Measurements from ENCODE around the gene HOXA2. TPM values are rescaled to one million over a fixed set of nuclear protein-coding genes. Genes with fewer than 3 reads are reported as not detected.
A peak's percentile ranks its signal among the peaks of the same experiment; 100 is the strongest.

HOXA2 gene
- total and polyA plus RNA-seq, 4 donors, result 0.44 to 3.4 (median 1.5) TPM

DNA sequence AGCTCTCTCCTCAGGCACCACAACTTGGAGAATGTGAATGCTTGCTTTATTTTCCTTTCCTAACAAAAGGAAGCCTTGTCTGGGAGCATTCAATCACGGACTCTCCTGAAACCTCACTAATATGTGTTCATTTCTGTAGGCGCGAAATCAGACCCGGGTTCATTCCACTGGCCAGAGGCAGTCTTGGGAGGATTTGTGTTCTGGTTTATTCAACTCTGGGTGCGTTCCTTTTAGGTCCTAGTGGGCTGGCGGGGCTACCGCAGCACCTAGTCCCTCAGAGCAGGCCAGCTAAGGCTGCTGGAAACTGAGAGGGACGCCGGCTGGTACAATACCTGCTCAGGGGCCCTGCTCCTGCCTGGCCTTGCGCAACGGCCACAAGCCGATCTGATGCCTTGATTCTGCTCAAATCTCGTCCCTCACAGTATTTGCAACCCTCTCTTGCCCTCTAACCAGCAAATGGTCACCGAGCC lies 20.6 kb upstream of the HOXA2 start:
- peak overlapping the region; percentile 73 to 83 for H3K9ac ChIP-seq (ENCODE audit: insufficient read depth in 1 of 2, low read length in 2 of 2)
- H3K4me3 ChIP-seq, result peak overlapping the region; percentile 18
- ATAC-seq (ENCODE audit: insufficient read depth, low FRiP score), result no peak

DNA sequence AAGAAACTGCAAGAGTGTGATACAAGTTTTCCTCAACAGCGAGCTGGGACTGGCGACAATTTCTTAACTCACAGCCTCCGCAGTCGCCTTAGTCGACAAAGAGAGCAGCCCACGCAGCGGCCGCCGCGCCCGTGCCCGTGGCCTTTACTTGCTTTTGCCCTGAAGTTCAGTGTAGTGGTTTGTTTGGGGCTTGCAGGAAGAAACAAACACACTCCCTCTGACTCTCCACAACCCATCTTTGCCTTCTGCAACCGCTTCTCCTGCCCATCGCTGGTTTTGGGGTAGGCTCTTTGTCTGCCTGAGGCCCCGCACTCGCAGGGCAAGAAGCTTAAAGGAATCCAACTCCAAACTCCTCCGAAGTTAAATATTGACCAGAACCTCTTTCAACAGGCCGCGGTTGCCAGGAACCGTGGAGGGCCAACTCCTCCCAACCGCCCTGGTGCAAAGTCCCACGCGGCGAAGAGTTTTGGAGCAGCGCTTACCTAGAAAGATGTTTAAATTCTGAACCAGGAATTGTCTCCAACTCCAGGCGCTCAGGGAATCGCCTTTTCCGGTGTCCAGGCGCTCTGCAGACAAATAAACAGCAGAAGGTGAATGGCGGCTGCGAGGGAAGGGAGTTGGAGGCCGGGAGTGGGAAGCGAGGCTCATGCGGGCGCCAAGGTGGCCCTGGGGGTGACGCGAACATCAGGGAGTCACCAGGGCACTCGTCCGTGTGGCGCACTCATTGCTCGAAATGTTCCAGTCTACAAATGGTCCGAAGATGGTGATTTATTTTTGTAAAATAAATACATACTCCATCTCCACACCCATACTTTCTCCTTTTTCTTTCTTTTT lies 19.8 kb upstream of the HOXA2 start:
- TF ChIP-seq, protein P1, sequence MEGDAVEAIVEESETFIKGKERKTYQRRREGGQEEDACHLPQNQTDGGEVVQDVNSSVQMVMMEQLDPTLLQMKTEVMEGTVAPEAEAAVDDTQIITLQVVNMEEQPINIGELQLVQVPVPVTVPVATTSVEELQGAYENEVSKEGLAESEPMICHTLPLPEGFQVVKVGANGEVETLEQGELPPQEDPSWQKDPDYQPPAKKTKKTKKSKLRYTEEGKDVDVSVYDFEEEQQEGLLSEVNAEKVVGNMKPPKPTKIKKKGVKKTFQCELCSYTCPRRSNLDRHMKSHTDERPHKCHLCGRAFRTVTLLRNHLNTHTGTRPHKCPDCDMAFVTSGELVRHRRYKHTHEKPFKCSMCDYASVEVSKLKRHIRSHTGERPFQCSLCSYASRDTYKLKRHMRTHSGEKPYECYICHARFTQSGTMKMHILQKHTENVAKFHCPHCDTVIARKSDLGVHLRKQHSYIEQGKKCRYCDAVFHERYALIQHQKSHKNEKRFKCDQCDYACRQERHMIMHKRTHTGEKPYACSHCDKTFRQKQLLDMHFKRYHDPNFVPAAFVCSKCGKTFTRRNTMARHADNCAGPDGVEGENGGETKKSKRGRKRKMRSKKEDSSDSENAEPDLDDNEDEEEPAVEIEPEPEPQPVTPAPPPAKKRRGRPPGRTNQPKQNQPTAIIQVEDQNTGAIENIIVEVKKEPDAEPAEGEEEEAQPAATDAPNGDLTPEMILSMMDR (IDR thresholded peaks at IDR 0.05; ENCODE audit: control extremely low read depth, extremely low read depth), result no peak
- Histone ChIP-seq H3K27ac (ENCODE audit: low read depth in 1 of 2, low read length in 1 of 2) (peak overlapping the region in 1 of 2 donors; percentile 86), H3K9ac (ENCODE audit: insufficient read depth in 1 of 2, low read length in 2 of 2) (peak overlapping the region; percentile 73 to 83), H3K4me1 (ENCODE audit: control insufficient read depth in 5 of 5, insufficient read depth in 5 of 5, low read length in 5 of 5) (peaks cover 0 to 90% (median 1%) of the 10 kb centered on the region in 5 donors), H3K4me3 (peak overlapping the region; percentile 15), H3K36me3 (ENCODE audit: control insufficient read depth in 4 of 4, insufficient read depth in 4 of 4, low read length in 4 of 4) (peaks cover 0 to 28% (median 1%) of the 10 kb centered on the region in 4 donors), H3K27me3 (ENCODE audit: control insufficient read depth in 3 of 3, insufficient read depth in 3 of 3, low read length in 2 of 3) (peaks cover 0 to 70% (median 2%) of the 10 kb centered on the region in 3 donors), H3K9me3 (ENCODE audit: control insufficient read depth in 4 of 4, insufficient read depth in 3 of 4, low read length in 3 of 4) (peaks cover 0 to 2% (median 0%) of the 10 kb centered on the region in 4 donors)
- DNase-seq (peak in 2 of 3 donors; percentile 50 to 65), ATAC-seq (ENCODE audit: insufficient read depth, low FRiP score) (no peak)
- WGBS, 2 donors, result 41 to 73% methylated on average over 42 of the region's 42 CpGs

More for the DNA sequence above, 20.6 kb upstream of the HOXA2 start:
- Histone ChIP-seq H3K27ac (ENCODE audit: low read depth in 1 of 2, low read length in 1 of 2) (peak overlapping the region in 1 of 2 donors; percentile 95), H3K9me3 (ENCODE audit: control insufficient read depth in 4 of 4, insufficient read depth in 3 of 4, low read length in 3 of 4) (peaks cover 0 to 2% (median 0%) of the 10 kb centered on the region in 4 donors), H3K27me3 (ENCODE audit: control insufficient read depth in 3 of 3, insufficient read depth in 3 of 3, low read length in 2 of 3) (peaks cover 0 to 74% (median 2%) of the 10 kb centered on the region in 3 donors), H3K4me1 (ENCODE audit: control insufficient read depth in 5 of 5, insufficient read depth in 5 of 5, low read length in 5 of 5) (peaks cover 0 to 93% (median 3%) of the 10 kb centered on the region in 5 donors), H3K36me3 (ENCODE audit: control insufficient read depth in 4 of 4, insufficient read depth in 4 of 4, low read length in 4 of 4) (peaks cover 0 to 22% (median 1%) of the 10 kb centered on the region in 4 donors)
- TF ChIP-seq, protein P1 (IDR thresholded peaks at IDR 0.05; ENCODE audit: control extremely low read depth, extremely low read depth), result no peak
- 28 to 48% methylated on average over 14 of the region's 14 CpGs for WGBS, 2 donors
- peak in 2 of 3 donors; percentile 48 to 70 for DNase-seq

DNA sequence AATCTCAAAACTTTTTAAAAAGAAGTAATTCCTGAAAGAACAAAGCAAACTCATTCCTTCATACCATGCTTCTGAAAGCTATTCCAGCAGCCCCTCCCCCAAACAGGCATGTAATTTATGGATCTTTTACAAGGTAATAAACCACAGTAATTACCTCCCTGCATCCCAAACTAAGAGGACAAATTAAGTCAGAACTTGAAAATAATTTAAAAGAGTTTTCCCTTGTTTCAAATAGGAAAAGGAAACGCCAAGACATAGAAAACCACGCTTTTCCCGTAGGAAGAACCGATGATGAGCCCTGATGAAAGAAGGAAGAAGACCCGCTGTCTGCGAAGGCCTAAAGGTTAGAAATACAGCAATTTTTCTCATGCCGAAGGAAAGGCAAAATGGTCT lies 19.2 kb upstream of the HOXA2 start:
- H3K36me3 ChIP-seq (ENCODE audit: control insufficient read depth in 4 of 4, insufficient read depth in 4 of 4, low read length in 4 of 4), result peaks cover 0 to 34% (median 1%) of the 10 kb centered on the region in 4 donors
- WGBS, 2 donors, result 46 to 60% methylated on average over 7 of the region's 7 CpGs
- peaks cover 0 to 2% (median 0%) of the 10 kb centered on the region in 4 donors for H3K9me3 ChIP-seq (ENCODE audit: control insufficient read depth in 4 of 4, insufficient read depth in 3 of 4, low read length in 3 of 4)
- DNase-seq, result peak in 1 of 3 donors; percentile 70
- H3K27ac ChIP-seq (ENCODE audit: low read depth in 1 of 2, low read length in 1 of 2), result peak overlapping the region in 1 of 2 donors; percentile 86
- H3K4me1 ChIP-seq (ENCODE audit: control insufficient read depth in 5 of 5, insufficient read depth in 5 of 5, low read length in 5 of 5), result peaks cover 0 to 90% (median 1%) of the 10 kb centered on the region in 5 donors
- TF ChIP-seq, protein P1 (IDR thresholded peaks at IDR 0.05; ENCODE audit: control extremely low read depth, extremely low read depth), result no peak
- H3K9ac ChIP-seq (ENCODE audit: insufficient read depth in 1 of 2, low read length in 2 of 2), result peak overlapping the region; percentile 46 to 83
- peaks cover 0 to 66% (median 5%) of the 10 kb centered on the region in 3 donors for H3K27me3 ChIP-seq (ENCODE audit: control insufficient read depth in 3 of 3, insufficient read depth in 3 of 3, low read length in 2 of 3)
- peak overlapping the region; percentile 15 for H3K4me3 ChIP-seq
- ATAC-seq (ENCODE audit: insufficient read depth, low FRiP score), result no peak

Measured in lung (tissue), 12 donors.